RWPE1 (cell line): Measurements from ENCODE around the gene FAM216A.

Source experiments
- CTCF ChIA-PET: fragments of 350-600 bp; sonication (Branson Sonifier 250); formaldehyde crosslinking; extraction: SDS; loops from one replicate; lab custom pipeline; 2021; lab: Yijun Ruan, JAX
- POLR2A ChIA-PET: fragments of 400-600 bp; formaldehyde crosslinking; extraction: SDS; loops from one replicate; lab custom pipeline; 2020; ENCODE audit warnings: antibody characterized with exemption; ENCODE audit not compliant: low non-redundant PET; lab: Yijun Ruan, JAX
- DNase-seq: peaks from one replicate; pipeline ENCODE4 v3.0.0; 2012; ENCODE audit warnings: low spot score
- H3K27ac ChIP-seq: fragments of 450-650 bp; 2 replicates; pipeline ENCODE4 v1.5.1; 2017
- CTCF ChIP-seq: fragments of 450-650 bp; conservative IDR thresholded peaks from 2 replicates; pipeline ENCODE4 v1.5.1; 2017; ENCODE audit warnings: low read depth, mild to moderate bottlenecking

The FAM216A gene

GRCh38 chr12:110431957-110432587, 36.6 kb upstream of the FAM216A start:
- DNase-seq = no peak
- H3K27ac ChIP-seq = peak overlapping the region; percentile 44
- POLR2A ChIA-PET = no interaction called here
- TF ChIP-seq CTCF = no peak
- CTCF ChIA-PET = interaction anchor here (0.5 to 1.6 kb wide), 19 partner anchors 9 to 1296 kb away, joined by 3 to 15 read pairs (median 5); partner anchors contain the start of genes ARPC3 and GPN3

- CTCF ChIA-PET = no interaction called here
- DNase-seq = no peak
- H3K27ac ChIP-seq = no peak overlapping the region
- TF ChIP-seq CTCF = no peak
- POLR2A ChIA-PET = no interaction called here
These were observed 32.4 kb upstream of the FAM216A start for GRCh38 chr12:110436231-110436630.

GRCh38 chr12:110444455-110444854, 24.2 kb upstream of the FAM216A start:
- no peak overlapping the region for H3K27ac ChIP-seq
- CTCF ChIA-PET = interaction anchor here (0.7 kb wide), 1 partner anchor 371 kb away, joined by 4 read pairs; no protein-coding TSS in a partner anchor
- no peak for DNase-seq
- no peak for TF ChIP-seq CTCF
- POLR2A ChIA-PET = no interaction called here

- peak within 1 kb of the TSS; percentile 90 for H3K27ac ChIP-seq
- POLR2A ChIA-PET = no interaction called here
- CTCF ChIA-PET = interaction anchor here (0.6 to 2.3 kb wide), 18 partner anchors 9 to 1562 kb away, joined by 3 to 20 read pairs (median 4); partner anchors contain the start of gene GPN3
- TF ChIP-seq CTCF = peak; percentile 90
- DNase-seq = peak; percentile 85
These were observed 18.7 kb upstream of the FAM216A start, which contains the start of gene ARPC3 for GRCh38 chr12:110449799-110450497. ARPC3 (minus strand) TSS chr12:110450337; CDS start chr12:110450260, 77 bp downstream.

- ChIA-PET POLR2A (no interaction called here), CTCF (interaction anchor here (0.5 to 2.3 kb wide), 2 partner anchors 48 to 151 kb away, joined by 3 to 20 read pairs; no protein-coding TSS in a partner anchor)
These were observed 17.4 kb upstream of the FAM216A start for GRCh38 chr12:110451263-110451662.

More at GRCh38 chr12:110451263-110451662, 17.4 kb upstream of the FAM216A start:
- DNase-seq = no peak
- TF ChIP-seq CTCF = no peak
- H3K27ac ChIP-seq = peak overlapping the region; percentile 31
